HepG2 (cell line): ENCODE results near the gene ZNF134. TPM values are rescaled to one million over a fixed set of nuclear protein-coding genes. Genes with fewer than 3 reads are reported as not detected.

ENCODE experiments used
- ARNTL ChIP-seq: sonication (generic); formaldehyde crosslinking; IDR thresholded peaks from 2 replicates; pipeline ENCODE4 v1.4.0; 2020; ENCODE audit warnings: mild to moderate bottlenecking, missing genetic modification reagents
- ASH2L ChIP-seq: fragments of 300-600, 200-600 bp; sonication (generic); IDR thresholded peaks from 2 replicates; pipeline ENCODE4 v1.7.0; 2017; ENCODE audit warnings: low read depth, mild to moderate bottlenecking, moderate library complexity, mixed read lengths, low read length; ENCODE audit not compliant: insufficient read length
- FOXK1 ChIP-seq: sonication (generic); formaldehyde crosslinking; IDR thresholded peaks from 2 replicates; pipeline ENCODE4 v1.4.0; 2020; ENCODE audit warnings: low read depth, missing genetic modification reagents, borderline replicate concordance
- GATA4 ChIP-seq: sonication (generic); IDR thresholded peaks from 2 replicates; pipeline ENCODE4 v1.6.1; 2016; ENCODE audit warnings: antibody characterized with exemption, low read depth, borderline replicate concordance
- HDAC6 ChIP-seq: fragments of 200-600 bp; sonication (generic); IDR thresholded peaks from 2 replicates; pipeline ENCODE4 v1.7.0; 2017; ENCODE audit warnings: mild to moderate bottlenecking, antibody characterized with exemption, low read length, low read depth
- HOXA5 ChIP-seq: sonication (generic); formaldehyde crosslinking; IDR thresholded peaks from 2 replicates; pipeline ENCODE4 v1.4.0; 2020; ENCODE audit warnings: missing genetic modification reagents
- PHF21A ChIP-seq: sonication (generic); formaldehyde crosslinking; IDR thresholded peaks from 2 replicates; pipeline ENCODE4 v1.5.0; 2020; ENCODE audit warnings: mild to moderate bottlenecking, missing genetic modification reagents
- POLR2AphosphoS2 ChIP-seq: IDR thresholded peaks from 2 replicates; pipeline ENCODE4 v1.6.1; 2011; ENCODE audit warnings: low read depth, low read length, improper control_type of control experiment
- RBM22 ChIP-seq: fragments of 200-400 bp; formaldehyde crosslinking; optimal IDR thresholded peaks from 2 replicates; pipeline ENCODE3; 2017; ENCODE audit warnings: mild to moderate bottlenecking, low read length, moderate library complexity
- SOX5 ChIP-seq: IDR thresholded peaks from 2 replicates; pipeline ENCODE4 v1.6.1; 2016; ENCODE audit warnings: borderline replicate concordance
- TCF12 ChIP-seq, 2 experiments: fragments of 450-650 bp in 1 of 2; sonication (generic) in 1 of 2; formaldehyde crosslinking in 1 of 2; IDR thresholded peaks; 2 replicates each; pipeline versions ENCODE4 v1.6.1 to v1.8.0; 2017 to 2022; ENCODE audit warnings: antibody characterized with exemption in 1 of 2, mild to moderate bottlenecking in 1 of 2, missing genetic modification reagents in 1 of 2, moderate library complexity in 1 of 2
- ZFP1 ChIP-seq: IDR thresholded peaks from 2 replicates; pipeline ENCODE4 v1.6.1; 2016
- ZNF24 ChIP-seq: fragments of 450-650 bp; IDR thresholded peaks from 2 replicates; pipeline ENCODE4 v1.6.1; 2017; ENCODE audit warnings: antibody characterized with exemption, mild to moderate bottlenecking
- ZNF615 ChIP-seq: sonication (generic); formaldehyde crosslinking; IDR thresholded peaks from 2 replicates; pipeline ENCODE4 v1.5.0; 2020; ENCODE audit warnings: mild to moderate bottlenecking, missing genetic modification reagents, borderline replicate concordance
- polyA plus RNA-seq, 8 experiments: library from polyadenylated mRNA; depleted of rRNA in 3 of 8; stranded (reverse) in 7 of 8; unstranded in 1 of 8; fragments of >200 nt; fragmentation: Illumina TruSeq in 4 of 8; extraction: Trizol in 4 of 8; gene quantifications; 2 replicates each; pipeline versions ENCODE4 v1.2.1 to v1.2.3, GENCODE V29; 2011 to 2016; ENCODE audit warnings: low read depth in 4 of 8, missing spikeins in 1 of 8, mixed read lengths in 1 of 8; ENCODE audit not compliant: insufficient read depth in 1 of 8
- total RNA-seq, 5 experiments: library from RNA; depleted of rRNA; stranded (reverse); fragments of >200 nt; fragmentation: Illumina TruSeq; extraction: Trizol; gene quantifications; 2 replicates each; pipeline ENCODE4 v1.2.3, GENCODE V29; 2016; ENCODE audit warnings: low read depth in 1 of 5
- TF ChIP-seq, protein P1 (sequence below): sonication (generic); formaldehyde crosslinking; IDR thresholded peaks from 2 replicates; pipeline ENCODE4 v1.8.0; 2022; ENCODE audit warnings: missing genetic modification reagents, mild to moderate bottlenecking, inconsistent platforms, borderline replicate concordance
- TF ChIP-seq, protein P2 (sequence below): sonication (generic); formaldehyde crosslinking; IDR thresholded peaks from 2 replicates; pipeline ENCODE4 v1.5.1; 2020; ENCODE audit warnings: mild to moderate bottlenecking, missing genetic modification reagents, moderate library complexity
- TF ChIP-seq, protein P3 (sequence below): sonication (generic); formaldehyde crosslinking; IDR thresholded peaks from 2 replicates; pipeline ENCODE4 v1.5.1; 2020; ENCODE audit warnings: mild to moderate bottlenecking, missing genetic modification reagents, borderline replicate concordance
- TF ChIP-seq, protein P4 (sequence below): IDR thresholded peaks from 2 replicates; pipeline ENCODE4 v1.6.1; 2016; ENCODE audit warnings: mild to moderate bottlenecking

Gene ZNF134
- total and polyA plus RNA-seq, 2 of the 13 experiments (the other 11 are each of a cell fraction or from before 2014, with no cell fraction given), result 6.8 to 17.1 TPM

DNA sequence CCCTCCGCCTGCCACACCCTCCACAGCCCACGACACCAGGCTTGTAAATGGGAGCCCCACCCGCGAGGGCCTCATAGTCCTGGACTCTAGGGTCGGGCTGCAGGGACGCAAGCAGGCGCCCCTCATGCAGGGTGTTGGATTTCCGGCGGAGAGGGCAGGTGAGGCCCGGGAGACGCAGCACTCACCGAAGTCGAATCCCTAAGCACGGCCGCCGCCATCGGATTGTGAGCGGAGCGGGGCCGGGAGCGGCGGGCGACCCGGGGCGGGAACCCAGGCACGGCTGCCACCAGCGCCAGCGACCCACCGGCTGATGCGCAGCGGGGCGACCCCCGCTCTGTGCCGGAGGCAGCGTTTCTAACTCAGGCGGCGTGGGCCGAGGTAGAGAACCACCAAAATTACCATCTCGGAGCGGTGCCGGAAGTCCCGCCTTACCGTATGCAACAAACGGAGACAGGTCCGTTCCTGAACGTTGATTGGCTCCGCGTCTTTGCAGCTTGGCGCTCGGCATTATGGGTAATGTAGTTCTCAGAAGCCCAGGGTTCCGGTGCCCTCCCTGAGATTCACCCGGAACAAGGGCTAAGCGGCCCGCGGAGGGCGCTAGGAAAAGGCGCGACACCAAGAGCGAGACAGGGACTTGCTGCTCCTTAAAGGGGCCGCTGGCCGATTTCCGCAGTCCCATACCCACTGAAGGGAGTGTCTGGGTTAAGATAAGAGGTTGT is 35.4 kb upstream of the ZNF134 start, which contains the start of gene ZNF416 (continued):
- TF ChIP-seq, protein P1, sequence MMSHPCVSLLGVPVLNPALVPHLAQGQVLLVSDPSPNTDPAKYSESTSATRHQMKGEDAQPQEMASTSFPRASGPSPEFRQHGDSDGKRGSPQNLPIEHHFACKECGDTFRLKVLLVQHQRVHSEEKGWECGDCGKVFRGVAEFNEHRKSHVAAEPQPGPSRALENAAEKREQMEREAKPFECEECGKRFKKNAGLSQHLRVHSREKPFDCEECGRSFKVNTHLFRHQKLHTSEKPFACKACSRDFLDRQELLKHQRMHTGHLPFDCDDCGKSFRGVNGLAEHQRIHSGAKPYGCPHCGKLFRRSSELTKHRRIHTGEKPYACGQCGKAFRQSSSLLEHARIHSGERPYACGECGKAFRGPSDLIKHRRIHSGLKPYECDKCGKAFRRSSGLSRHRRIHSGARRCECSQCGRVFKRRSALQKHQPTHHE (CRISPR knock-in tag), result no peak
- TF ChIP-seq ZFP1 (CRISPR knock-in tag) (no peak), HDAC6 (no peak), ZNF24 (no peak), RBM22 (no peak), HOXA5 (CRISPR knock-in tag) (peak; percentile 91), ARNTL (peak; percentile 38; the same call in 1 of the 2 replicates), POLR2AphosphoS2 (no peak), TCF12 (IDR thresholded peaks at IDR 0.05) (no peak), TCF12 (CRISPR knock-in tag; IDR thresholded peaks at IDR 0.05) (no peak), SOX5 (CRISPR knock-in tag) (0 out of 2 replicates have a peak, but pooled peaks have one; percentile 5), GATA4 (no peak), ASH2L (peak; percentile 93), FOXK1 (CRISPR knock-in tag) (peak; percentile 75; the same call in 1 of the 2 replicates), PHF21A (CRISPR knock-in tag) (peak; percentile 24; the same call in 1 of the 2 replicates), ZNF615 (CRISPR knock-in tag) (0 out of 2 replicates have a peak, but pooled peaks have one; percentile 42)
- TF ChIP-seq, protein P2, sequence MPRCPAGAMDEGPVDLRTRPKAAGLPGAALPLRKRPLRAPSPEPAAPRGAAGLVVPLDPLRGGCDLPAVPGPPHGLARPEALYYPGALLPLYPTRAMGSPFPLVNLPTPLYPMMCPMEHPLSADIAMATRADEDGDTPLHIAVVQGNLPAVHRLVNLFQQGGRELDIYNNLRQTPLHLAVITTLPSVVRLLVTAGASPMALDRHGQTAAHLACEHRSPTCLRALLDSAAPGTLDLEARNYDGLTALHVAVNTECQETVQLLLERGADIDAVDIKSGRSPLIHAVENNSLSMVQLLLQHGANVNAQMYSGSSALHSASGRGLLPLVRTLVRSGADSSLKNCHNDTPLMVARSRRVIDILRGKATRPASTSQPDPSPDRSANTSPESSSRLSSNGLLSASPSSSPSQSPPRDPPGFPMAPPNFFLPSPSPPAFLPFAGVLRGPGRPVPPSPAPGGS (CRISPR knock-in tag), result peak; percentile 84; the same call in 1 of the 2 replicates
- TF ChIP-seq, protein P3, sequence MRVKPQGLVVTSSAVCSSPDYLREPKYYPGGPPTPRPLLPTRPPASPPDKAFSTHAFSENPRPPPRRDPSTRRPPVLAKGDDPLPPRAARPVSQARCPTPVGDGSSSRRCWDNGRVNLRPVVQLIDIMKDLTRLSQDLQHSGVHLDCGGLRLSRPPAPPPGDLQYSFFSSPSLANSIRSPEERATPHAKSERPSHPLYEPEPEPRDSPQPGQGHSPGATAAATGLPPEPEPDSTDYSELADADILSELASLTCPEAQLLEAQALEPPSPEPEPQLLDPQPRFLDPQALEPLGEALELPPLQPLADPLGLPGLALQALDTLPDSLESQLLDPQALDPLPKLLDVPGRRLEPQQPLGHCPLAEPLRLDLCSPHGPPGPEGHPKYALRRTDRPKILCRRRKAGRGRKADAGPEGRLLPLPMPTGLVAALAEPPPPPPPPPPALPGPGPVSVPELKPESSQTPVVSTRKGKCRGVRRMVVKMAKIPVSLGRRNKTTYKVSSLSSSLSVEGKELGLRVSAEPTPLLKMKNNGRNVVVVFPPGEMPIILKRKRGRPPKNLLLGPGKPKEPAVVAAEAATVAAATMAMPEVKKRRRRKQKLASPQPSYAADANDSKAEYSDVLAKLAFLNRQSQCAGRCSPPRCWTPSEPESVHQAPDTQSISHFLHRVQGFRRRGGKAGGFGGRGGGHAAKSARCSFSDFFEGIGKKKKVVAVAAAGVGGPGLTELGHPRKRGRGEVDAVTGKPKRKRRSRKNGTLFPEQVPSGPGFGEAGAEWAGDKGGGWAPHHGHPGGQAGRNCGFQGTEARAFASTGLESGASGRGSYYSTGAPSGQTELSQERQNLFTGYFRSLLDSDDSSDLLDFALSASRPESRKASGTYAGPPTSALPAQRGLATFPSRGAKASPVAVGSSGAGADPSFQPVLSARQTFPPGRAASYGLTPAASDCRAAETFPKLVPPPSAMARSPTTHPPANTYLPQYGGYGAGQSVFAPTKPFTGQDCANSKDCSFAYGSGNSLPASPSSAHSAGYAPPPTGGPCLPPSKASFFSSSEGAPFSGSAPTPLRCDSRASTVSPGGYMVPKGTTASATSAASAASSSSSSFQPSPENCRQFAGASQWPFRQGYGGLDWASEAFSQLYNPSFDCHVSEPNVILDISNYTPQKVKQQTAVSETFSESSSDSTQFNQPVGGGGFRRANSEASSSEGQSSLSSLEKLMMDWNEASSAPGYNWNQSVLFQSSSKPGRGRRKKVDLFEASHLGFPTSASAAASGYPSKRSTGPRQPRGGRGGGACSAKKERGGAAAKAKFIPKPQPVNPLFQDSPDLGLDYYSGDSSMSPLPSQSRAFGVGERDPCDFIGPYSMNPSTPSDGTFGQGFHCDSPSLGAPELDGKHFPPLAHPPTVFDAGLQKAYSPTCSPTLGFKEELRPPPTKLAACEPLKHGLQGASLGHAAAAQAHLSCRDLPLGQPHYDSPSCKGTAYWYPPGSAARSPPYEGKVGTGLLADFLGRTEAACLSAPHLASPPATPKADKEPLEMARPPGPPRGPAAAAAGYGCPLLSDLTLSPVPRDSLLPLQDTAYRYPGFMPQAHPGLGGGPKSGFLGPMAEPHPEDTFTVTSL (CRISPR knock-in tag), result no peak
- TF ChIP-seq, protein P4, sequence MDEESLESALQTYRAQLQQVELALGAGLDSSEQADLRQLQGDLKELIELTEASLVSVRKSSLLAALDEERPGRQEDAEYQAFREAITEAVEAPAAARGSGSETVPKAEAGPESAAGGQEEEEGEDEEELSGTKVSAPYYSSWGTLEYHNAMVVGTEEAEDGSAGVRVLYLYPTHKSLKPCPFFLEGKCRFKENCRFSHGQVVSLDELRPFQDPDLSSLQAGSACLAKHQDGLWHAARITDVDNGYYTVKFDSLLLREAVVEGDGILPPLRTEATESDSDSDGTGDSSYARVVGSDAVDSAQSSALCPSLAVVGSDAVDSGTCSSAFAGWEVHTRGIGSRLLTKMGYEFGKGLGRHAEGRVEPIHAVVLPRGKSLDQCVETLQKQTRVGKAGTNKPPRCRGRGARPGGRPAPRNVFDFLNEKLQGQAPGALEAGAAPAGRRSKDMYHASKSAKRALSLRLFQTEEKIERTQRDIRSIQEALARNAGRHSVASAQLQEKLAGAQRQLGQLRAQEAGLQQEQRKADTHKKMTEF (CRISPR knock-in tag), result peak; percentile 64; the same call in 1 of the 2 replicates
